Upper lobe of left lung (tissue), 4 donors: ENCODE results near the gene CCDC158.

Source experiments
- EP300 ChIP-seq, 4 donors: sonication (generic); formaldehyde crosslinking; IDR thresholded peaks; one replicate each; pipeline ENCODE4 v1.5.1; 2017; ENCODE audit warnings: antibody characterized with exemption in 4 of 4, control low read depth in 2 of 4
- POLR2AphosphoS5 ChIP-seq, 2 donors: sonication (generic); formaldehyde crosslinking; IDR thresholded peaks; one replicate each; pipeline ENCODE4 v1.5.1; 2017; ENCODE audit warnings: antibody characterized with exemption in 2 of 2
- TF ChIP-seq, protein P1 (sequence below), 6 experiments: fragments of 450-650 bp in 4 of 6; fragments of 200-600 bp in 2 of 6; sonication (generic) in 2 of 6; IDR thresholded peaks; one replicate each; pipeline ENCODE4 v1.5.1; 2016 to 2019; ENCODE audit warnings: antibody characterized with exemption in 6 of 6

- TF ChIP-seq, protein P1, sequence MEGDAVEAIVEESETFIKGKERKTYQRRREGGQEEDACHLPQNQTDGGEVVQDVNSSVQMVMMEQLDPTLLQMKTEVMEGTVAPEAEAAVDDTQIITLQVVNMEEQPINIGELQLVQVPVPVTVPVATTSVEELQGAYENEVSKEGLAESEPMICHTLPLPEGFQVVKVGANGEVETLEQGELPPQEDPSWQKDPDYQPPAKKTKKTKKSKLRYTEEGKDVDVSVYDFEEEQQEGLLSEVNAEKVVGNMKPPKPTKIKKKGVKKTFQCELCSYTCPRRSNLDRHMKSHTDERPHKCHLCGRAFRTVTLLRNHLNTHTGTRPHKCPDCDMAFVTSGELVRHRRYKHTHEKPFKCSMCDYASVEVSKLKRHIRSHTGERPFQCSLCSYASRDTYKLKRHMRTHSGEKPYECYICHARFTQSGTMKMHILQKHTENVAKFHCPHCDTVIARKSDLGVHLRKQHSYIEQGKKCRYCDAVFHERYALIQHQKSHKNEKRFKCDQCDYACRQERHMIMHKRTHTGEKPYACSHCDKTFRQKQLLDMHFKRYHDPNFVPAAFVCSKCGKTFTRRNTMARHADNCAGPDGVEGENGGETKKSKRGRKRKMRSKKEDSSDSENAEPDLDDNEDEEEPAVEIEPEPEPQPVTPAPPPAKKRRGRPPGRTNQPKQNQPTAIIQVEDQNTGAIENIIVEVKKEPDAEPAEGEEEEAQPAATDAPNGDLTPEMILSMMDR (IDR thresholded peaks at IDR 0.05) = no peak
- TF ChIP-seq POLR2AphosphoS5 (IDR thresholded peaks at IDR 0.05) (no peak), EP300 (IDR thresholded peaks at IDR 0.05) (no peak)
These were observed 5.3 kb upstream of the CCDC158 start for GRCh38 chr4:76426272-76426671.
